HepG2 (cell line): ENCODE results near the gene ZNF17. TPM values are rescaled to one million over a fixed set of nuclear protein-coding genes. Genes with fewer than 3 reads are reported as not detected.

Experiments
- ELF1 ChIP-seq: sonication (generic); formaldehyde crosslinking; IDR thresholded peaks from 2 replicates; pipeline ENCODE4 v1.4.0; 2020; ENCODE audit warnings: missing genetic modification reagents
- FIP1L1 ChIP-seq: fragments of 200-400 bp; formaldehyde crosslinking; IDR thresholded peaks from 2 replicates; pipeline ENCODE4 v1.6.1; 2018; ENCODE audit warnings: low read depth, mild to moderate bottlenecking, low read length, moderate library complexity, borderline replicate concordance; ENCODE audit not compliant: insufficient read depth
- HDAC1 ChIP-seq: sonication (generic); formaldehyde crosslinking; IDR thresholded peaks from 2 replicates; pipeline ENCODE4 v1.5.1; 2020; ENCODE audit warnings: mild to moderate bottlenecking, missing genetic modification reagents
- JUND ChIP-seq: sonication (generic); formaldehyde crosslinking; IDR thresholded peaks from 2 replicates; pipeline ENCODE4 v1.8.0; 2022; ENCODE audit warnings: mild to moderate bottlenecking, missing genetic modification reagents
- SMAD3 ChIP-seq: sonication (generic); formaldehyde crosslinking; IDR thresholded peaks from 2 replicates; pipeline ENCODE4 v1.4.0; 2020; ENCODE audit warnings: missing genetic modification reagents
- SOX13 ChIP-seq, 3 experiments: fragments of 450-650 bp in 1 of 3; sonication (generic) in 1 of 3; formaldehyde crosslinking in 1 of 3; IDR thresholded peaks in 2 of 3; conservative IDR thresholded peaks in 1 of 3; 2 replicates each; pipeline versions ENCODE4 v1.5.0 to v1.6.1; 2016 to 2020; ENCODE audit warnings: antibody characterized with exemption in 1 of 3, mild to moderate bottlenecking in 1 of 3, missing compliant biosample characterization in 1 of 3, missing genetic modification reagents in 1 of 3, moderate library complexity in 1 of 3
- TOE1 ChIP-seq: sonication (generic); formaldehyde crosslinking; IDR thresholded peaks from 2 replicates; pipeline ENCODE4 v1.4.0; 2020; ENCODE audit warnings: mild to moderate bottlenecking, missing genetic modification reagents
- ZFAT ChIP-seq: sonication (generic); formaldehyde crosslinking; conservative IDR thresholded peaks from 2 replicates; pipeline ENCODE4 v1.8.1; 2023; ENCODE audit warnings: missing genetic modification reagents, inconsistent platforms
- ZKSCAN5 ChIP-seq: sonication (generic); formaldehyde crosslinking; IDR thresholded peaks from 2 replicates; pipeline ENCODE4 v1.5.1; 2020; ENCODE audit warnings: mild to moderate bottlenecking, missing genetic modification reagents
- ZNF777 ChIP-seq: sonication (generic); formaldehyde crosslinking; IDR thresholded peaks from 2 replicates; pipeline ENCODE4 v1.4.0; 2020; ENCODE audit warnings: missing genetic modification reagents
- polyA plus RNA-seq, 8 experiments: library from polyadenylated mRNA; depleted of rRNA in 3 of 8; stranded (reverse) in 7 of 8; unstranded in 1 of 8; fragments of >200 nt; fragmentation: Illumina TruSeq in 4 of 8; extraction: Trizol in 4 of 8; gene quantifications; 2 replicates each; pipeline versions ENCODE4 v1.2.1 to v1.2.3, GENCODE V29; 2011 to 2016; ENCODE audit warnings: low read depth in 4 of 8, missing spikeins in 1 of 8, mixed read lengths in 1 of 8; ENCODE audit not compliant: insufficient read depth in 1 of 8
- total RNA-seq, 5 experiments: library from RNA; depleted of rRNA; stranded (reverse); fragments of >200 nt; fragmentation: Illumina TruSeq; extraction: Trizol; gene quantifications; 2 replicates each; pipeline ENCODE4 v1.2.3, GENCODE V29; 2016; ENCODE audit warnings: low read depth in 1 of 5
- TF ChIP-seq, protein P1 (sequence below): sonication (generic); formaldehyde crosslinking; IDR thresholded peaks from 2 replicates; pipeline ENCODE4 v1.8.1; 2022; ENCODE audit warnings: low read depth, mild to moderate bottlenecking, missing genetic modification reagents
- TF ChIP-seq, protein P2 (sequence below): sonication (generic); formaldehyde crosslinking; IDR thresholded peaks from 2 replicates; pipeline ENCODE4 v1.4.0; 2020; ENCODE audit warnings: mild to moderate bottlenecking, missing genetic modification reagents
- TF ChIP-seq, protein P3 (sequence below): sonication (generic); formaldehyde crosslinking; IDR thresholded peaks from 2 replicates; pipeline ENCODE4 v1.4.0; 2020; ENCODE audit warnings: missing genetic modification reagents, borderline replicate concordance
- TF ChIP-seq, protein P4 (sequence below): IDR thresholded peaks from 2 replicates; pipeline ENCODE4 v1.6.1; 2016; ENCODE audit warnings: low read depth
- TF ChIP-seq, protein P5 (sequence below): sonication (generic); IDR thresholded peaks from 2 replicates; pipeline ENCODE4 v1.6.1; 2016; ENCODE audit warnings: low read depth, borderline replicate concordance

Gene ZNF17
- total and polyA plus RNA-seq, 2 of the 13 experiments (the other 11 are each of a cell fraction or from before 2014, with no cell fraction given) = 3.7 to 10.1 TPM

DNA sequence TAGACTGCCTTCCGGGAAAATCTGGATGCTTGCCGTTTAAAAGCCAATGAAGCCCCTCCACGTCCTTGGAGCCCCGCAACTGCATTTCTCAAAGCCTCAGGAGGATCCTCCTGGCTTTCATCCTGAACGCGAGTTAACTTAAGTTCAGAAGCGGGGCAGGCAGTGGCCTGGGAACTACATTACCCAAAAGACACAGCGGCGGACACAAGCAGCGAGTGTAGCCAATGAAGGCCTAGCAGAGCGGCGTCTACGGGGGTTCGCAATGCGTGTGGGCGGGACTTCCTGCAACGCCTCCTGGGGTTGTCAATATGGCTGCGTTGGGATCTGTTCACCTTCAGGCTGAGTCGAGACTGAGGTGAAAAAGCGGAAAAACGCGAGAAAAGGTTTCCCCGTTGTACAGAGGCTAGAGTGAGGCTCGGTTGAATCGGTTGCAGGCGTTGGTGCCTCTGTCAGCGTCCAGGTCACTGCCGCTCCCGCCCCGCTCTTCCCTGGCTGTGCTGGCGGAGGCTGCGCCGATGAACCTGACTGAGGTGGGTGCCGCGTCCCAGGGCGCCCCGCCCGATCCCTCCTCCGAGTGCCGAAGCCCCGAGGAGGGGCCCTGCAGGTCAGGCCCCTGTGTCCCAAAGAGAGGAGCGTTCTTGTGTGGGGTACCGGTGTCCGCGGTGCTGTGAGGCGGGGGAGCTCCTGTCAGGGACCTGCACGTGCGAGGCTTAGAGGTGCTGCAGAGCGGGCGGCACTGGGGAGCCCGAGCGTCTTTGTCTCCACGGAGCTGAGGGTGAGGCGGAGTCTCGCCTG lies at the start of gene ZNF17 (continued):
- peak; percentile 70 for TF ChIP-seq SMAD3 (CRISPR knock-in tag)
- TF ChIP-seq TOE1 (CRISPR knock-in tag) = no peak
- peak; percentile 74 for TF ChIP-seq ELF1 (CRISPR knock-in tag)
- peak; percentile 90; the same call in 1 of the 2 replicates for TF ChIP-seq HDAC1 (CRISPR knock-in tag)
- no peak for TF ChIP-seq ZFAT (CRISPR knock-in tag)
- TF ChIP-seq, protein P1, sequence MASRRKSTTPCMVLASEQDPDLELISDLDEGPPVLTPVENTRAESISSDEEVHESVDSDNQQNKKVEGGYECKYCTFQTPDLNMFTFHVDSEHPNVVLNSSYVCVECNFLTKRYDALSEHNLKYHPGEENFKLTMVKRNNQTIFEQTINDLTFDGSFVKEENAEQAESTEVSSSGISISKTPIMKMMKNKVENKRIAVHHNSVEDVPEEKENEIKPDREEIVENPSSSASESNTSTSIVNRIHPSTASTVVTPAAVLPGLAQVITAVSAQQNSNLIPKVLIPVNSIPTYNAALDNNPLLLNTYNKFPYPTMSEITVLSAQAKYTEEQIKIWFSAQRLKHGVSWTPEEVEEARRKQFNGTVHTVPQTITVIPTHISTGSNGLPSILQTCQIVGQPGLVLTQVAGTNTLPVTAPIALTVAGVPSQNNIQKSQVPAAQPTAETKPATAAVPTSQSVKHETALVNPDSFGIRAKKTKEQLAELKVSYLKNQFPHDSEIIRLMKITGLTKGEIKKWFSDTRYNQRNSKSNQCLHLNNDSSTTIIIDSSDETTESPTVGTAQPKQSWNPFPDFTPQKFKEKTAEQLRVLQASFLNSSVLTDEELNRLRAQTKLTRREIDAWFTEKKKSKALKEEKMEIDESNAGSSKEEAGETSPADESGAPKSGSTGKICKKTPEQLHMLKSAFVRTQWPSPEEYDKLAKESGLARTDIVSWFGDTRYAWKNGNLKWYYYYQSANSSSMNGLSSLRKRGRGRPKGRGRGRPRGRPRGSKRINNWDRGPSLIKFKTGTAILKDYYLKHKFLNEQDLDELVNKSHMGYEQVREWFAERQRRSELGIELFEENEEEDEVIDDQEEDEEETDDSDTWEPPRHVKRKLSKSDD (CRISPR knock-in tag) = no peak
- no peak for TF ChIP-seq FIP1L1
- TF ChIP-seq, protein P2, sequence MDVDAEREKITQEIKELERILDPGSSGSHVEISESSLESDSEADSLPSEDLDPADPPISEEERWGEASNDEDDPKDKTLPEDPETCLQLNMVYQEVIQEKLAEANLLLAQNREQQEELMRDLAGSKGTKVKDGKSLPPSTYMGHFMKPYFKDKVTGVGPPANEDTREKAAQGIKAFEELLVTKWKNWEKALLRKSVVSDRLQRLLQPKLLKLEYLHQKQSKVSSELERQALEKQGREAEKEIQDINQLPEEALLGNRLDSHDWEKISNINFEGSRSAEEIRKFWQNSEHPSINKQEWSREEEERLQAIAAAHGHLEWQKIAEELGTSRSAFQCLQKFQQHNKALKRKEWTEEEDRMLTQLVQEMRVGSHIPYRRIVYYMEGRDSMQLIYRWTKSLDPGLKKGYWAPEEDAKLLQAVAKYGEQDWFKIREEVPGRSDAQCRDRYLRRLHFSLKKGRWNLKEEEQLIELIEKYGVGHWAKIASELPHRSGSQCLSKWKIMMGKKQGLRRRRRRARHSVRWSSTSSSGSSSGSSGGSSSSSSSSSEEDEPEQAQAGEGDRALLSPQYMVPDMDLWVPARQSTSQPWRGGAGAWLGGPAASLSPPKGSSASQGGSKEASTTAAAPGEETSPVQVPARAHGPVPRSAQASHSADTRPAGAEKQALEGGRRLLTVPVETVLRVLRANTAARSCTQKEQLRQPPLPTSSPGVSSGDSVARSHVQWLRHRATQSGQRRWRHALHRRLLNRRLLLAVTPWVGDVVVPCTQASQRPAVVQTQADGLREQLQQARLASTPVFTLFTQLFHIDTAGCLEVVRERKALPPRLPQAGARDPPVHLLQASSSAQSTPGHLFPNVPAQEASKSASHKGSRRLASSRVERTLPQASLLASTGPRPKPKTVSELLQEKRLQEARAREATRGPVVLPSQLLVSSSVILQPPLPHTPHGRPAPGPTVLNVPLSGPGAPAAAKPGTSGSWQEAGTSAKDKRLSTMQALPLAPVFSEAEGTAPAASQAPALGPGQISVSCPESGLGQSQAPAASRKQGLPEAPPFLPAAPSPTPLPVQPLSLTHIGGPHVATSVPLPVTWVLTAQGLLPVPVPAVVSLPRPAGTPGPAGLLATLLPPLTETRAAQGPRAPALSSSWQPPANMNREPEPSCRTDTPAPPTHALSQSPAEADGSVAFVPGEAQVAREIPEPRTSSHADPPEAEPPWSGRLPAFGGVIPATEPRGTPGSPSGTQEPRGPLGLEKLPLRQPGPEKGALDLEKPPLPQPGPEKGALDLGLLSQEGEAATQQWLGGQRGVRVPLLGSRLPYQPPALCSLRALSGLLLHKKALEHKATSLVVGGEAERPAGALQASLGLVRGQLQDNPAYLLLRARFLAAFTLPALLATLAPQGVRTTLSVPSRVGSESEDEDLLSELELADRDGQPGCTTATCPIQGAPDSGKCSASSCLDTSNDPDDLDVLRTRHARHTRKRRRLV = peak; percentile 33; the same call in 1 of the 2 replicates
- TF ChIP-seq, protein P3, sequence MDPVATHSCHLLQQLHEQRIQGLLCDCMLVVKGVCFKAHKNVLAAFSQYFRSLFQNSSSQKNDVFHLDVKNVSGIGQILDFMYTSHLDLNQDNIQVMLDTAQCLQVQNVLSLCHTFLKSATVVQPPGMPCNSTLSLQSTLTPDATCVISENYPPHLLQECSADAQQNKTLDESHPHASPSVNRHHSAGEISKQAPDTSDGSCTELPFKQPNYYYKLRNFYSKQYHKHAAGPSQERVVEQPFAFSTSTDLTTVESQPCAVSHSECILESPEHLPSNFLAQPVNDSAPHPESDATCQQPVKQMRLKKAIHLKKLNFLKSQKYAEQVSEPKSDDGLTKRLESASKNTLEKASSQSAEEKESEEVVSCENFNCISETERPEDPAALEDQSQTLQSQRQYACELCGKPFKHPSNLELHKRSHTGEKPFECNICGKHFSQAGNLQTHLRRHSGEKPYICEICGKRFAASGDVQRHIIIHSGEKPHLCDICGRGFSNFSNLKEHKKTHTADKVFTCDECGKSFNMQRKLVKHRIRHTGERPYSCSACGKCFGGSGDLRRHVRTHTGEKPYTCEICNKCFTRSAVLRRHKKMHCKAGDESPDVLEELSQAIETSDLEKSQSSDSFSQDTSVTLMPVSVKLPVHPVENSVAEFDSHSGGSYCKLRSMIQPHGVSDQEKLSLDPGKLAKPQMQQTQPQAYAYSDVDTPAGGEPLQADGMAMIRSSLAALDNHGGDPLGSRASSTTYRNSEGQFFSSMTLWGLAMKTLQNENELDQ = no peak
- TF ChIP-seq ZKSCAN5 (CRISPR knock-in tag) = no peak
- TF ChIP-seq, protein P4, sequence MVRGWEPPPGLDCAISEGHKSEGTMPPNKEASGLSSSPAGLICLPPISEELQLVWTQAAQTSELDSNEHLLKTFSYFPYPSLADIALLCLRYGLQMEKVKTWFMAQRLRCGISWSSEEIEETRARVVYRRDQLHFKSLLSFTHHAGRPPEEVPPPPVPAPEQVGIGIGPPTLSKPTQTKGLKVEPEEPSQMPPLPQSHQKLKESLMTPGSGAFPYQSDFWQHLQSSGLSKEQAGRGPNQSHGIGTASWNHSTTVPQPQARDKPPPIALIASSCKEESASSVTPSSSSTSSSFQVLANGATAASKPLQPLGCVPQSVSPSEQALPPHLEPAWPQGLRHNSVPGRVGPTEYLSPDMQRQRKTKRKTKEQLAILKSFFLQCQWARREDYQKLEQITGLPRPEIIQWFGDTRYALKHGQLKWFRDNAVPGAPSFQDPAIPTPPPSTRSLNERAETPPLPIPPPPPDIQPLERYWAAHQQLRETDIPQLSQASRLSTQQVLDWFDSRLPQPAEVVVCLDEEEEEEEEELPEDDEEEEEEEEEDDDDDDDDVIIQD = 0 out of 2 replicates have a peak, but pooled peaks have one; percentile 6
- TF ChIP-seq JUND (CRISPR knock-in tag) = no peak
- no peak for TF ChIP-seq ZNF777
- TF ChIP-seq, protein P5, sequence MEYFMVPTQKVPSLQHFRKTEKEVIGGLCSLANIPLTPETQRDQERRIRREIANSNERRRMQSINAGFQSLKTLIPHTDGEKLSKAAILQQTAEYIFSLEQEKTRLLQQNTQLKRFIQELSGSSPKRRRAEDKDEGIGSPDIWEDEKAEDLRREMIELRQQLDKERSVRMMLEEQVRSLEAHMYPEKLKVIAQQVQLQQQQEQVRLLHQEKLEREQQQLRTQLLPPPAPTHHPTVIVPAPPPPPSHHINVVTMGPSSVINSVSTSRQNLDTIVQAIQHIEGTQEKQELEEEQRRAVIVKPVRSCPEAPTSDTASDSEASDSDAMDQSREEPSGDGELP = no peak
- no peak for TF ChIP-seq SOX13 (IDR thresholded peaks at IDR 0.05)
- TF ChIP-seq SOX13 (CRISPR knock-in tag; conservative IDR thresholded peaks at IDR 0.05 in 1 of 2, IDR thresholded peaks at IDR 0.05 in 1 of 2) = peak in 1 of 2 experiments; percentile 19; a peak in 1 of 4 replicates
